A673 (cell line): ENCODE data around the gene FAM131B.

ENCODE experiments used
- CTCF ChIP-seq: fragments of 300-800, 200-600 bp; sonication (generic); conservative IDR thresholded peaks from 2 replicates; pipeline ENCODE4 v1.5.1; 2017; ENCODE audit warnings: low read depth, mild to moderate bottlenecking, antibody characterized with exemption, low read length, moderate library complexity, mixed read lengths
- EZH2 ChIP-seq: fragments of 200-600 bp; sonication (generic); IDR thresholded peaks from 2 replicates; pipeline ENCODE4 v1.6.1; 2017; ENCODE audit warnings: borderline replicate concordance, low read depth, mild to moderate bottlenecking, mixed read lengths, antibody characterized with exemption, low read length; ENCODE audit not compliant: poor library complexity, severe bottlenecking

GRCh38 chr7:143369678-143370651 lies 7.5 kb upstream of the FAM131B start:
- TF ChIP-seq CTCF (no peak), EZH2 (no peak)
